GM10248 (cell line): ENCODE measurements around the gene KRT80.

Experiments
- CTCF ChIA-PET: fragments of 300-600 bp; sonication (Branson Sonifier 250); formaldehyde crosslinking; extraction: SDS; loops from one replicate; lab custom pipeline; 2021; ENCODE audit warnings: antibody characterized with exemption; lab: Yijun Ruan, JAX
- POLR2A ChIA-PET: fragments of 350-650 bp; sonication (Branson Sonifier 250); formaldehyde crosslinking; extraction: SDS; loops from one replicate; lab custom pipeline; 2020; ENCODE audit warnings: antibody characterized with exemption; lab: Yijun Ruan, JAX
- DNase-seq: peaks from one replicate; pipeline ENCODE4 v3.0.0; 2012; ENCODE audit errors: extremely low spot score
- TF ChIP-seq, protein P1 (sequence below): IDR thresholded peaks from 2 replicates; pipeline ENCODE4 v1.5.1; 2012; ENCODE audit warnings: mild to moderate bottlenecking, low read depth; ENCODE audit errors: extremely low read depth, missing control alignments, control extremely low read depth

KRT80 gene

DNA sequence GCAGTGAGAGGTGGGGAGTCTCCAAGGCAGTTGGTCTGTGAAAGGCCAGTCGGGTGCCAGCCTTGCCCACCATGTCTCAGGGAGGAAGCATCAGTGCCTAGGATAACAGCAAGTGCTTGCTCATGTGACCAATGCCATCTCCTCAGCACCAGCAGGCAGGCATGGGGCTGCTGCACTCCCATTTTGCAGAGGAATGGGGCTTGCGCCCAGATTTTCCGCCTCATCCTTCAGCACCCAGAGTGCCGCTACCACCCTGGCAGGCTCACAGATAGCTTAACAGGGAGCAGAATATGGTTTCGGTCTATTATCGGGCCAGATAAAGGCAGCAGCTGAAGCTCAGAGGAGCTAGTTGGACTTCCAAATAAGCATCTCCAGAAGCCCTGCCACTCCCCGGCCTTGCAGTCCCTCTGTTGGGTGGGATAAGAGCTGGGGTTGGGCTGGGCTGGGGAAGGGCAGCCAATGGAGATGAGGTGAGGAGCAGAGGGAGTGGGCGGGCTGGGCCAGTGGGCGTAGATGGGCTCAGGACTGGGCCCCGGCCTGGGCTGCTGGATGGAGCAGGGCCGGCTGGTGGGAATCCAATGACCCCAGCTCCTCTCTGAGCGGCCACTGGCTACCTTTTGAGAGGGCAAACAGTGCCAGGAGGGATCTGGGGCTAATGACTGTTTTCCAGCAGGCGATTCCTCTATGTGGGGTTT lies 8.4 kb upstream of the KRT80 start:
- ChIA-PET POLR2A (no interaction called here), CTCF (interaction anchor here (0.8 to 1.5 kb wide), 5 partner anchors 12 to 371 kb away, joined by 3 to 5 read pairs (median 3); no protein-coding TSS in a partner anchor)
- TF ChIP-seq, protein P1, sequence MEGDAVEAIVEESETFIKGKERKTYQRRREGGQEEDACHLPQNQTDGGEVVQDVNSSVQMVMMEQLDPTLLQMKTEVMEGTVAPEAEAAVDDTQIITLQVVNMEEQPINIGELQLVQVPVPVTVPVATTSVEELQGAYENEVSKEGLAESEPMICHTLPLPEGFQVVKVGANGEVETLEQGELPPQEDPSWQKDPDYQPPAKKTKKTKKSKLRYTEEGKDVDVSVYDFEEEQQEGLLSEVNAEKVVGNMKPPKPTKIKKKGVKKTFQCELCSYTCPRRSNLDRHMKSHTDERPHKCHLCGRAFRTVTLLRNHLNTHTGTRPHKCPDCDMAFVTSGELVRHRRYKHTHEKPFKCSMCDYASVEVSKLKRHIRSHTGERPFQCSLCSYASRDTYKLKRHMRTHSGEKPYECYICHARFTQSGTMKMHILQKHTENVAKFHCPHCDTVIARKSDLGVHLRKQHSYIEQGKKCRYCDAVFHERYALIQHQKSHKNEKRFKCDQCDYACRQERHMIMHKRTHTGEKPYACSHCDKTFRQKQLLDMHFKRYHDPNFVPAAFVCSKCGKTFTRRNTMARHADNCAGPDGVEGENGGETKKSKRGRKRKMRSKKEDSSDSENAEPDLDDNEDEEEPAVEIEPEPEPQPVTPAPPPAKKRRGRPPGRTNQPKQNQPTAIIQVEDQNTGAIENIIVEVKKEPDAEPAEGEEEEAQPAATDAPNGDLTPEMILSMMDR = no peak
- DNase-seq = no peak

DNA sequence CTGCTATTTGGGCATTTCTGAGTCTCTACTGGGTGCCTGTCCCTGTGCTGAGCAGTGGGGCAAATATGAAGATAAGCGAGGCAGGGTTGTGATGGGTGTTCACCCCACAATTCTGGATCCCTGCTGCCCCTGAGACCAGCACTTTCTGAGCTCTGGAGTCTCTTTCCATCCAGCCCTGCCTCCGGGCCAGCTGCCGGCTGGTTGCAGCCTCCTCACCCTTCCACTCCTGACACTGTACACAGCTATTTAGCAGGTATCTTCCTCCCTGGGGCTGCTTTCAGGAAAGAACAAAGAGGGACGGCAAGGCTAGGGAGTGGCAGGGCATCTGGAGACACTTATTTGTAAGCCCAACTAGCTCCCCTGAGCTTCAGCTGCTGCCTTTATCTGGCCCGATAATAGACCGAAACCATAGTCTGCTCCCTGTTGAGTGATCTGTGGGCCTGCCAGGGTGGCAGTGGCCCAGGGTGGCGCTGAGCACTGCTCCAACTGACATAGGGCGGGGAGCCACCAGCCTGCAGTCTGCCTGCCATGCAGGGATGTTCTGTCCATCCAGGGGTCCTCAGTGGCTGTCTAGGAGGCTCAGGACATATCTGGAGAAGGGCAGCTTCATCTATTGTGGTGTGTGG lies 7.6 kb upstream of the KRT80 start:
- ChIA-PET CTCF (interaction anchor here (0.8 to 1.5 kb wide), 4 partner anchors 13 to 22 kb away, joined by 3 to 5 read pairs (median 3); no protein-coding TSS in a partner anchor), POLR2A (no interaction called here)
- TF ChIP-seq, protein P1 = no peak
- DNase-seq = no peak

DNA sequence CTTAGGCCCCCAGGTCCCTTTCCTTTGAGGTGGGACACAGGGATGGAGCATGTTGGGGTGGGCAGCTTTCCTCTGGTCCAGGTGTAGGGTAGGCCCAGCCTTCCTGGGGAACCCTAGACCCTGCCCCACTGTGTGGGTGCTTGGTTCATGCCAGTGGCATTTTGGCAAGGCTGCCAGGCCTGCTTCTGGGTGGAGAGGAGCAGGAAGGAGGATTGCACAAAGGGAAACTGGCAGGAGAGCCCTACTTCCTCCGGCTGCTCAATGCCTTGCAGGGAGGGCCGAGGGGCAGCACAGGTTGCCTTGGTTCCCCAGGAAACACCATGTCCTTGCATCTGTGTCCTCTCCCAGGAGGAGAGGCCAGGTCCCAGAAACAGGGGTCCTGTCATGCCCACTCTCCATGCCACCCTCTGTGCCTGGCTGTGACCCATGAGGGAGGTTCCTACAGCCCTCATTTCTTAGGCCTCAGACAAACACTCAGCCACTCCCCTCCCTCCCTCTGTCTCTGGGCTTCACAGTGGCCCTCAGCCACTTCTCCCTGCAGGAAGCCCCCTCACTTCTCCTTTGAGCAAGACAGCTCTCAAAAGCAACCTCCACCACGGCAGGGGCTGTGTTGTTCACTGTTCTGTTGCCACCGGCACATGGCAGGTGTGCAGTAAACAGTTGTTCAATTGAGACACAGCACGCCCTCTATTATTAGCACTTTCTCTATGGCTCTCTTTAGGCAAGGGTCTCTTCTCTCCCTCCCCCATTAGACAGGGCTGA lies 6.8 kb upstream of the KRT80 start:
- TF ChIP-seq, protein P1 = no peak
- ChIA-PET CTCF (interaction anchor here (1.5 kb wide), 2 partner anchors 15 to 80 kb away, joined by 3 to 5 read pairs; no protein-coding TSS in a partner anchor), POLR2A (no interaction called here)
- no peak for DNase-seq

DNA sequence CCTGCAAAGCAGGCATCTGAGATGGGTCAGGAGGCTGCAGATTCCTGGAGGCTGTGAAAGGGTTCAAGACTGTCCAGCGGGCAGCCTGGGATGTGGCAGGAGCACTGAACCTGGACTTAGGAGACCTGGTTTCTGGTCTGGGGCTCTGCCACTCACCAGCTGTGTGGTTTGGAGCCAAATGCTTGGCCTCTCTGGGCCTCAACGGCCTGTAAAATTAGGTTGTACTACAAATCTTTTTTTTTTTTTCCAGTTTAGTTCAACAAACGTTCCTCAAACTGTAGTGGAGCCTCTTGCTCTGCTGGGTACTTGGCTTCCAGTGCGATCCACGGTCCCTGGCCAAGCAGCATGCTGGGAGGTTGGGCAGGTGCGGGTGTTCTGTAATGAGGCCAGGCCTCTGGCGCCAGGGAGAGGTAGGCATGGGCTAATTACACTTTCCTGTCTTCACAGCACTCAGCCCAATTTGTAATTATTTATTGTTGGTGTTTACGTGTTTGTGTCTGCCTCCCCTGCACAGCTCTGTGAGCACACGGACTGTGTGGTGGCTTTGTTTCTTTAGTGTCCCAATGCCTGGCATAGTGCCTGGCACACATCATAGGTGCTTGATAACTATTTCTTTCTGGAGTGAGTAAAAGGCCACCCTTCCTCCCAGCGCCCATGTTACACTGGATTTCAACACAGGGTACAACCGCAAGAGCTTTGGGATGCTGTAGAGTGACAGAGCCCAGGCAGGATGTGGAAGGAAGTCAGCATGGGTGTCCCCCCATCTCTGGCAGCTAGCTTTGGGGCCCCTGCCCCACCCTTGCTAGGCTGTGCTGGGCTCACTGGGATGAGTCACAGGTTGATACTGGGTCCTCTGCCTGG lies 5.8 kb upstream of the KRT80 start:
- TF ChIP-seq, protein P1 = no peak
- ChIA-PET POLR2A (no interaction called here), CTCF (interaction anchor here (0.9 to 1.5 kb wide), 2 partner anchors 11 to 81 kb away, joined by 3 read pairs; no protein-coding TSS in a partner anchor)
- no peak for DNase-seq

DNA sequence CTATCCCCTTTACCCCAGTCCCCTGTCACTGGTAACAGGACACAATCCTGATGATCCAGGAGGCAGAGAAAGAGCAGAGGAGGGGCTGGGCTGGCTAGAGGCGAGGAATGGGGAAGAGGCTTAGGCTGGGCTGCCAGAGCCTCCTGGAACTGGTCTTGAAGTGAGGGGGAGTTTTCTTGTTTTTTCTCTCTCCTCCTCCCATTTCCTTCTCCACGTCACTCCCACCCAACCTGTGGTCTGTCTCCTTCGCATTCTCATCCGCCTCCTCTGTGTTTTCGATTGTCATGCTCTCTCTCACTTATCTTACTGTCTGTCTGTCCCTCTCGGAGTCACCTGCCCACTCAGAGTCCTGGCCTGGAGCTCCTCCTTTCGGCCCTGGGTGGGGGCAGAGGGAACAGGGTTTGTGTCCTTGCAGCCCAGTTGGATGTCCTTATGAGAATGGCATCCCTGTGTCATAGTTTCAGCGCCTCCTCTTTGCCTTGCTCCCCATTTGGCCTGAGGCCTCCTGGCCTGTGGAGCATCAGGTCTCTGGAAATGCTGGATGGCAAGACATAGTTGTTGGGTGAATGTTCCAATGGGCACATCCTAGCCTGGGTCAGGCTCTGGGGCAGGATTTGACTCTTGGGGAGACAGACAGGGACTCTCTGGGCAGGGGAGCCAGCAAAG lies 3.4 kb upstream of the KRT80 start:
- TF ChIP-seq, protein P1 = no peak
- ChIA-PET POLR2A (no interaction called here), CTCF (interaction anchor here (2.4 kb wide), 1 partner anchor 84 kb away, joined by 8 read pairs; no protein-coding TSS in a partner anchor)
- no peak for DNase-seq
